Vagina (tissue), 2 donors: Measurements from ENCODE around the gene MGMT. TPM values are rescaled to one million over a fixed set of nuclear protein-coding genes. Genes with fewer than 3 reads are reported as not detected.

ENCODE experiments used
- DNase-seq, 2 donors: peaks; one replicate each; pipeline ENCODE4 v3.0.0-alpha.2; 2017; ENCODE audit errors: extremely low spot score in 2 of 2
- H3K27ac ChIP-seq: fragments of 200-600 bp; sonication (generic); one replicate; pipeline ENCODE4 v1.5.1; 2019
- H3K27me3 ChIP-seq: fragments of 200-600 bp; sonication (generic); one replicate; pipeline ENCODE4 v1.5.1; 2019
- H3K36me3 ChIP-seq, 2 donors: fragments of 200-600 bp; sonication (generic); one replicate each; pipeline ENCODE4 v1.5.1; 2017 to 2019
- H3K4me1 ChIP-seq: fragments of 200-600 bp; sonication (generic); one replicate; pipeline ENCODE4 v1.5.1; 2019
- H3K4me3 ChIP-seq, 2 donors: fragments of 200-600 bp; sonication (generic); 1 replicate in 1 of 2; 2 replicates in 1 of 2; pipeline ENCODE4 v1.5.1; 2016 to 2019
- H3K9me3 ChIP-seq: fragments of 200-600 bp; sonication (generic); one replicate; pipeline ENCODE4 v1.5.1; 2019
- CTCF ChIP-seq, 3 experiments: fragments of 450-650 bp in 2 of 3; fragments of 200-600 bp in 1 of 3; sonication (generic) in 1 of 3; IDR thresholded peaks; one replicate each; pipeline ENCODE4 v1.5.1; 2017 to 2019; ENCODE audit warnings: antibody characterized with exemption in 3 of 3, mild to moderate bottlenecking in 2 of 3, moderate library complexity in 2 of 3
- POLR2A ChIP-seq, 2 donors: fragments of 450-650 bp; IDR thresholded peaks; one replicate each; pipeline ENCODE4 v1.6.1; 2017; ENCODE audit warnings: antibody characterized with exemption in 2 of 2, mild to moderate bottlenecking in 2 of 2, moderate library complexity in 2 of 2
- POLR2AphosphoS5 ChIP-seq, 2 donors: sonication (generic); formaldehyde crosslinking; IDR thresholded peaks; one replicate each; pipeline ENCODE4 v1.9.0; 2017; ENCODE audit warnings: antibody characterized with exemption in 2 of 2, mild to moderate bottlenecking in 2 of 2, low read depth in 1 of 2; ENCODE audit not compliant: insufficient read depth in 1 of 2
- intact Hi-C: fragments of 100-400 bp; cut with DNase I; formaldehyde crosslinking; loops from one replicate; pipeline ENCODE4 v1.15.1; 2023
- total RNA-seq: library from RNA; depleted of rRNA; stranded (reverse); fragments of >200 nt; gene quantifications from one replicate; pipeline ENCODE4 v1.2.3, GENCODE V29; 2016

The MGMT gene
- total RNA-seq, 1 donor from 2014 or later, result 16.0 TPM

GRCh38 chr10:129707406-129708388 is 240.7 kb downstream of the MGMT start:
- Histone ChIP-seq H3K4me1 (peaks cover 20% of the 10 kb centered on the region), H3K27me3 (no peaks in the 10 kb centered on the region), H3K4me3 (no peak overlapping the region), H3K9me3 (no peaks in the 10 kb centered on the region), H3K36me3 (no peaks in the 10 kb centered on the region), H3K27ac (no peak overlapping the region)
- TF ChIP-seq CTCF (IDR thresholded peaks at IDR 0.05), result no peak
- no peak for TF ChIP-seq POLR2AphosphoS5 (IDR thresholded peaks at IDR 0.05; ENCODE audit: insufficient read depth in 1 of 2, low read depth in 1 of 2)
- no peak for TF ChIP-seq POLR2A (IDR thresholded peaks at IDR 0.05)
- intact Hi-C loops, result no loop called here
- DNase-seq, result peak in 1 of 2 donors; percentile 16

GRCh38 chr10:129709101-129709500 is 242.1 kb downstream of the MGMT start:
- peak in 1 of 2 donors; percentile 37 for DNase-seq
- Histone ChIP-seq H3K36me3 (no peaks in the 10 kb centered on the region), H3K4me3 (no peak overlapping the region), H3K9me3 (no peaks in the 10 kb centered on the region), H3K4me1 (peaks cover 20% of the 10 kb centered on the region), H3K27me3 (no peaks in the 10 kb centered on the region), H3K27ac (no peak overlapping the region)
- intact Hi-C loops, result no loop called here
- TF ChIP-seq POLR2A (IDR thresholded peaks at IDR 0.05) (no peak), CTCF (IDR thresholded peaks at IDR 0.05) (no peak), POLR2AphosphoS5 (IDR thresholded peaks at IDR 0.05; ENCODE audit: insufficient read depth in 1 of 2, low read depth in 1 of 2) (no peak)

DNA sequence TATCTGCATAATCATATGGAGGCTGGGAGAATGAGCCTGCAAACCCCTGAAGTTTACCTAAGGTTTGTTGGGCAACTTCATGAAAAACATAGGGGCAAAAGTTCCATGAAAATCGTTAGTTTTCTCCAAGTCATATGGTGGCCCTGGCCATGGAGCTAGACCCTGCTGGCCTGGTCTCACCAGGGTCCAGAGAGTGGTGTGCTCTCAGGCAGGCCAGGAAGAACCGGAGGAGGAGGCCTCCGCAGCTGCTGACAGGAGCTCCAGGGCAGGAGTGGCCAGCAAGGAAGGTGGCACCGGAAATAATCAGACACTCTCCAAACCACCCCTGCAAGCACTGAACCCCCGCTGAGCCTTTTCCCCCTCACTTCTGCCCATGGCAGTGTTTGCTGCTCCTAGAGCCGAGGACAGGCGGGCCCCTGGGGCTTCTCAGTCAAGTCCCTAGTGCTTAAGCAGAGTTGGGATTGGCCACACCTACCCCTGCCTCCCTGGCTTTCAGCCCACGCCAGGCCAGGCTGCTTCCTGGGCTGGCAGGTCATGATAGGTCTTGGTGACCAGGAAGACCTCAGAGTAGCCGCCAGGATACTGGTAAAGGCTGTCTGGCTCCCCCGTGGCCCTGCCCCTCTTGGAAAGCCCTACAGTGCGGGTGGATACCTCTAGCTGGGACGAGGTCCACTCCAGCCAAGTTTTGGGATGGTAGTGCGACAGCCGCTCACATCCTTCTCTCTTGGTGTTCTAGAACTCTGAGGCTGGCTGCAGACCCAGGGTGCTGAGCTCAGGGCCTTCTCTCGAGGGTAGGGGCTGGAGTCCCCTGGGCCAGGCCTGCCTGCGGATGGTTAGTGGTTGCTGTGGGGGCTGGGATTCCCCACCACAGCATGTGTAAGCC is 242.8 kb downstream of the MGMT start:
- no peak overlapping the region for H3K27ac ChIP-seq
- no peaks in the 10 kb centered on the region for H3K36me3 ChIP-seq
- H3K27me3 ChIP-seq, result no peaks in the 10 kb centered on the region
- H3K4me1 ChIP-seq, result peaks cover 17% of the 10 kb centered on the region
- no peak overlapping the region for H3K4me3 ChIP-seq
- TF ChIP-seq POLR2A (IDR thresholded peaks at IDR 0.05) (no peak), POLR2AphosphoS5 (IDR thresholded peaks at IDR 0.05; ENCODE audit: insufficient read depth in 1 of 2, low read depth in 1 of 2) (no peak), CTCF (IDR thresholded peaks at IDR 0.05) (no peak)
- H3K9me3 ChIP-seq, result no peaks in the 10 kb centered on the region
- intact Hi-C loops, result no loop called here
- DNase-seq, result peak in 1 of 2 donors; percentile 87

DNA sequence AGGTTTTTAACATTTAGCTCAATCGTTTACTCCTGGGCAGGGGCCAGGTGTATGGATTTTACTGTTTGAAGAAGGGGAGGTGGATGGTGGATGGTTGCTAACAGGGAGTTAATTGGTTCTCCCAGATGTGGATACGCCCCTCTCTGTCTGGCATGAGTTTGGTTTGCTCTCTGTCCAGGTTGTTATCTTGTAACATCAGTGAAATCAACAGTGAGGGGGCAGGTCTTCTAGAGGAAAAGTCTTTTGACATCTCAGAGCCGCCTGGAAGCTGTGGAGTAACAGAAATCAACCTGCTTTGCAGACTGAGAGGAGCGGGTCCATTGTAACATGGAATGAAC is 243.4 kb downstream of the MGMT start:
- no peak for DNase-seq
- Histone ChIP-seq H3K27ac (no peak overlapping the region), H3K9me3 (no peaks in the 10 kb centered on the region), H3K27me3 (no peaks in the 10 kb centered on the region), H3K4me1 (peaks cover 12% of the 10 kb centered on the region), H3K36me3 (no peaks in the 10 kb centered on the region), H3K4me3 (no peak overlapping the region)
- no peak for TF ChIP-seq POLR2A (IDR thresholded peaks at IDR 0.05)
- no peak for TF ChIP-seq POLR2AphosphoS5 (IDR thresholded peaks at IDR 0.05; ENCODE audit: insufficient read depth in 1 of 2, low read depth in 1 of 2)
- no peak for TF ChIP-seq CTCF (IDR thresholded peaks at IDR 0.05)
- intact Hi-C loops, result no loop called here
